ENCODE results near the gene PTN.
"Not testable (repeated sequence)": the region's sequence is repeated elsewhere in the genome, so short reads cannot be mapped to it uniquely, and the experiment has no call there.

PTN gene

GRCh38 chr7:137268001-137268865, 75.3 kb downstream of the PTN start:
- DNase-seq (ENCODE audit: low read depth): not testable (repeated sequence)

- no peak for DNase-seq (ENCODE audit: low read depth)
Measured at GRCh38 chr7:137266764-137267163, 76.8 kb downstream of the PTN start.

- not testable (repeated sequence) for DNase-seq (ENCODE audit: low read depth)
Measured at GRCh38 chr7:137265480-137265879, 78.1 kb downstream of the PTN start.

- no peak for DNase-seq (ENCODE audit: low read depth)
Measured at GRCh38 chr7:137262599-137262998, 80.9 kb downstream of the PTN start.

- DNase-seq (ENCODE audit: low read depth): no peak
Measured at GRCh38 chr7:137258552-137258951, 85.0 kb downstream of the PTN start.

- no peak for DNase-seq (ENCODE audit: low read depth)
Measured at GRCh38 chr7:137254766-137255165, 88.8 kb downstream of the PTN start.

- DNase-seq (ENCODE audit: low read depth): no peak
Measured at GRCh38 chr7:137245890-137246289, 97.6 kb downstream of the PTN start.

- no peak for DNase-seq (ENCODE audit: low read depth)
Measured at GRCh38 chr7:137245186-137245585, 98.3 kb downstream of the PTN start.

- DNase-seq (ENCODE audit: low read depth): no peak
Measured at GRCh38 chr7:137243741-137244140, 99.8 kb downstream of the PTN start.

- DNase-seq (ENCODE audit: low read depth): no peak
Measured at GRCh38 chr7:137242616-137243015, 100.9 kb downstream of the PTN start.

GRCh38 chr7:137241655-137242360, 101.7 kb downstream of the PTN start:
- DNase-seq (ENCODE audit: low read depth): no peak

GRCh38 chr7:137239186-137239585, 104.3 kb downstream of the PTN start:
- not testable (repeated sequence) for DNase-seq (ENCODE audit: low read depth)

GRCh38 chr7:137235434-137235833, 108.1 kb downstream of the PTN start:
- DNase-seq (ENCODE audit: low read depth): no peak

GRCh38 chr7:137231167-137231566, 112.4 kb downstream of the PTN start:
- DNase-seq (ENCODE audit: low read depth): no peak

GRCh38 chr7:137221467-137221866, 122.1 kb downstream of the PTN start:
- DNase-seq (ENCODE audit: low read depth): no peak

- no peak for DNase-seq (ENCODE audit: low read depth)
Measured at GRCh38 chr7:137213744-137214143, 129.8 kb downstream of the PTN start.

- DNase-seq (ENCODE audit: low read depth): no peak
Measured at GRCh38 chr7:137209151-137209817, 134.2 kb downstream of the PTN start.

GRCh38 chr7:137206770-137207169, 136.8 kb downstream of the PTN start:
- no peak for DNase-seq (ENCODE audit: low read depth)

GRCh38 chr7:137204246-137204645, 139.3 kb downstream of the PTN start:
- no peak for DNase-seq (ENCODE audit: low read depth)

GRCh38 chr7:137203351-137203750, 140.2 kb downstream of the PTN start:
- DNase-seq (ENCODE audit: low read depth): no peak

- DNase-seq (ENCODE audit: low read depth): no peak
Measured at GRCh38 chr7:137196648-137197047, 146.9 kb downstream of the PTN start.

GRCh38 chr7:137195996-137196395, 147.5 kb downstream of the PTN start:
- DNase-seq (ENCODE audit: low read depth): no peak

GRCh38 chr7:137181619-137182018, 161.9 kb downstream of the PTN start:
- not testable (repeated sequence) for DNase-seq (ENCODE audit: low read depth)

Data from stimulated activated CD4-positive, alpha-beta T cell treated with anti-CD3 and anti-CD28 coated beads, Interleukin-2, amount 100 ng/mL, for 4 hours (primary cell).